Breast epithelium (tissue), 3 donors: ENCODE data around the gene ME3.

ENCODE experiments used
- POLR2A ChIP-seq: fragments of 450-650 bp; IDR thresholded peaks from one replicate; pipeline ENCODE4 v1.6.1; 2016; ENCODE audit warnings: antibody characterized with exemption, mild to moderate bottlenecking, moderate library complexity
- TF ChIP-seq, protein P1 (sequence below), 3 donors: fragments of 450-650 bp; IDR thresholded peaks; one replicate each; pipeline ENCODE4 v1.5.1; 2016 to 2017; ENCODE audit warnings: antibody characterized with exemption in 3 of 3, mild to moderate bottlenecking in 3 of 3, moderate library complexity in 3 of 3

DNA sequence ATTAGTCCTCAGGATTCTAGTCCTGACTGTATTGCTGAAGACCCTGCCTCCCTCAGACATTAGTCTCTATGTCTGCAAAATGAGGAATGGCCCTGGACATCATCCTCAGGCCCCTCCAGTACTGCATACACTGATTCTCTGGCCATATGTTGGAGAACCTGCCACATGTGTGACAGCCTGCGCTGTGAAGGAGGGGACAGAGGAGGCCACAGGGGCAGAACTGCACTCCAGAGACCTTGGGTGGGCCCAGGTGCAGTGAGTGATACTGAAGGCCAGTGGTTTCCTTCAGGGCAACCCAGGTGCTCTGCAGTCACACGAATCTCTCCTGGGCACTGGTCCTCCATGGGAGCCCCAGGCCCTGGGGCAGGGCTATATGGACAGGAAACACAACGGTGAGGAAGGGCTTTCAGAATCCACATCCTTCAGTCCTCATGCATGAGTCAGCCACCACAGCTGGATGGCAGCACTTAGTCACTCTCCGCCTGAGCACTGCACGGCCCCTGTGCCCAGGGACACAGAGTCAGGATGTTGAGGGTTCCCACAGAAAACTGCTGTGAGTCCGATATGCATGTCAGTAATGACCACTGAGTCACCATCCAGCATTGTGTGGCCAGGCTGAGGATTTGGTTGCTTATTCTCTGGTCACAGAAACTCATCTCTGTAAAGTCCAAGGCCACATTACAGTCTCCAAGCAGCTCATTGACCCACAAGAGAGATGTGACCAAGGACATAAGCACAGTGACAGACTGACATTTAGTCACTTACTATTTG is 39.7 kb downstream of the ME3 start:
- no peak for TF ChIP-seq POLR2A
- TF ChIP-seq, protein P1, sequence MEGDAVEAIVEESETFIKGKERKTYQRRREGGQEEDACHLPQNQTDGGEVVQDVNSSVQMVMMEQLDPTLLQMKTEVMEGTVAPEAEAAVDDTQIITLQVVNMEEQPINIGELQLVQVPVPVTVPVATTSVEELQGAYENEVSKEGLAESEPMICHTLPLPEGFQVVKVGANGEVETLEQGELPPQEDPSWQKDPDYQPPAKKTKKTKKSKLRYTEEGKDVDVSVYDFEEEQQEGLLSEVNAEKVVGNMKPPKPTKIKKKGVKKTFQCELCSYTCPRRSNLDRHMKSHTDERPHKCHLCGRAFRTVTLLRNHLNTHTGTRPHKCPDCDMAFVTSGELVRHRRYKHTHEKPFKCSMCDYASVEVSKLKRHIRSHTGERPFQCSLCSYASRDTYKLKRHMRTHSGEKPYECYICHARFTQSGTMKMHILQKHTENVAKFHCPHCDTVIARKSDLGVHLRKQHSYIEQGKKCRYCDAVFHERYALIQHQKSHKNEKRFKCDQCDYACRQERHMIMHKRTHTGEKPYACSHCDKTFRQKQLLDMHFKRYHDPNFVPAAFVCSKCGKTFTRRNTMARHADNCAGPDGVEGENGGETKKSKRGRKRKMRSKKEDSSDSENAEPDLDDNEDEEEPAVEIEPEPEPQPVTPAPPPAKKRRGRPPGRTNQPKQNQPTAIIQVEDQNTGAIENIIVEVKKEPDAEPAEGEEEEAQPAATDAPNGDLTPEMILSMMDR (IDR thresholded peaks at IDR 0.05): peak in 1 of 3 donors; percentile 11
